OCI-LY7 (cell line): ENCODE results near the gene WNT2.

Source experiments
- EZH2phosphoT487 ChIP-seq: fragments of 200-600 bp; sonication (generic); IDR thresholded peaks from 2 replicates; pipeline ENCODE4 v1.6.1; 2018; ENCODE audit warnings: low read depth, borderline replicate concordance, mild to moderate bottlenecking, mixed run types, antibody characterized with exemption, low read length, moderate library complexity, mixed read lengths
- TF ChIP-seq, protein P1 (sequence below): fragments of 200-600 bp; sonication (generic); conservative IDR thresholded peaks from 2 replicates; pipeline ENCODE4 v1.5.1; 2014; ENCODE audit warnings: mild to moderate bottlenecking, antibody characterized with exemption, low read length, moderate library complexity, mixed read lengths

GRCh38 chr7:117270371-117270770, 52.5 kb downstream of the WNT2 start:
- TF ChIP-seq EZH2phosphoT487: no peak
- TF ChIP-seq, protein P1, sequence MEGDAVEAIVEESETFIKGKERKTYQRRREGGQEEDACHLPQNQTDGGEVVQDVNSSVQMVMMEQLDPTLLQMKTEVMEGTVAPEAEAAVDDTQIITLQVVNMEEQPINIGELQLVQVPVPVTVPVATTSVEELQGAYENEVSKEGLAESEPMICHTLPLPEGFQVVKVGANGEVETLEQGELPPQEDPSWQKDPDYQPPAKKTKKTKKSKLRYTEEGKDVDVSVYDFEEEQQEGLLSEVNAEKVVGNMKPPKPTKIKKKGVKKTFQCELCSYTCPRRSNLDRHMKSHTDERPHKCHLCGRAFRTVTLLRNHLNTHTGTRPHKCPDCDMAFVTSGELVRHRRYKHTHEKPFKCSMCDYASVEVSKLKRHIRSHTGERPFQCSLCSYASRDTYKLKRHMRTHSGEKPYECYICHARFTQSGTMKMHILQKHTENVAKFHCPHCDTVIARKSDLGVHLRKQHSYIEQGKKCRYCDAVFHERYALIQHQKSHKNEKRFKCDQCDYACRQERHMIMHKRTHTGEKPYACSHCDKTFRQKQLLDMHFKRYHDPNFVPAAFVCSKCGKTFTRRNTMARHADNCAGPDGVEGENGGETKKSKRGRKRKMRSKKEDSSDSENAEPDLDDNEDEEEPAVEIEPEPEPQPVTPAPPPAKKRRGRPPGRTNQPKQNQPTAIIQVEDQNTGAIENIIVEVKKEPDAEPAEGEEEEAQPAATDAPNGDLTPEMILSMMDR: no peak
